C4-2B (cell line): Measurements from ENCODE around the gene TNFSF8.

Experiments used
- CTCF ChIP-seq: fragments of 450-650 bp; conservative IDR thresholded peaks from 2 replicates; pipeline ENCODE4 v1.5.1; 2017; ENCODE audit warnings: mild to moderate bottlenecking
- ZFX ChIP-seq: fragments of 450-650 bp; IDR thresholded peaks from 2 replicates; pipeline ENCODE4 v1.6.1; 2017

- TF ChIP-seq CTCF (no peak), ZFX (no peak)
Observed at GRCh38 chr9:114919611-114920010, 10.8 kb downstream of the TNFSF8 start.
